Measurements from ENCODE around the gene PPT1. TPM values are rescaled to one million over a fixed set of nuclear protein-coding genes. Genes with fewer than 3 reads are reported as not detected.
A peak's percentile ranks its signal among the peaks of the same experiment; 100 is the strongest.

Gene PPT1
- total RNA-seq, 1 experiment from 2014 or later: 57.8 TPM

GRCh38 chr1:40140211-40140973 lies 43.3 kb upstream of the PPT1 start:
- intact Hi-C loops (cut with micrococcal nuclease; ENCODE audit: unreplicated experiment): loop anchor here (2.0 to 5.0 kb wide), 2 partner anchors 33 to 56 kb away; no protein-coding TSS in a partner anchor
- Mint-ChIP-seq H3K27ac (ENCODE audit: unreplicated experiment) (peak overlapping the region; percentile 83), H3K4me3 (ENCODE audit: low read depth, unreplicated experiment) (peak overlapping the region; percentile 51), H3K27me3 (ENCODE audit: unreplicated experiment) (peaks cover 14% of the 10 kb centered on the region), H3K36me3 (ENCODE audit: insufficient read depth, unreplicated experiment) (no peaks in the 10 kb centered on the region), H3K4me1 (ENCODE audit: low read depth, unreplicated experiment) (peaks cover 39% of the 10 kb centered on the region), H3K9me3 (ENCODE audit: low read depth, unreplicated experiment) (no peaks in the 10 kb centered on the region)
- no TSS peak for BruUV-seq (replicated peaks)
- peak; percentile 51 for DNase-seq
- CTCF ChIA-PET: interaction anchor here (0.7 to 1.4 kb wide), 10 partner anchors 12 to 204 kb away, joined by 3 to 11 read pairs (median 3); no protein-coding TSS in a partner anchor
- TF ChIP-seq CTCF (IDR thresholded peaks at IDR 0.05; ENCODE audit: unreplicated experiment): no peak

GRCh38 chr1:40133839-40134238 lies 36.8 kb upstream of the PPT1 start:
- DNase-seq: no peak
- Mint-ChIP-seq H3K27me3 (ENCODE audit: unreplicated experiment) (no peaks in the 10 kb centered on the region), H3K4me3 (ENCODE audit: low read depth, unreplicated experiment) (no peak overlapping the region), H3K27ac (ENCODE audit: unreplicated experiment) (no peak overlapping the region), H3K9me3 (ENCODE audit: low read depth, unreplicated experiment) (no peaks in the 10 kb centered on the region), H3K36me3 (ENCODE audit: insufficient read depth, unreplicated experiment) (peaks cover 5% of the 10 kb centered on the region), H3K4me1 (ENCODE audit: low read depth, unreplicated experiment) (peaks cover 17% of the 10 kb centered on the region)
- TF ChIP-seq CTCF (IDR thresholded peaks at IDR 0.05; ENCODE audit: unreplicated experiment): no peak
- CTCF ChIA-PET: no interaction called here
- intact Hi-C loops (cut with micrococcal nuclease; ENCODE audit: unreplicated experiment): no loop called here
- BruUV-seq (replicated peaks): no TSS peak

GRCh38 chr1:40133312-40133665 lies 36.2 kb upstream of the PPT1 start:
- Mint-ChIP-seq H3K27ac (ENCODE audit: unreplicated experiment) (no peak overlapping the region), H3K27me3 (ENCODE audit: unreplicated experiment) (no peaks in the 10 kb centered on the region), H3K4me3 (ENCODE audit: low read depth, unreplicated experiment) (no peak overlapping the region), H3K4me1 (ENCODE audit: low read depth, unreplicated experiment) (peaks cover 17% of the 10 kb centered on the region), H3K36me3 (ENCODE audit: insufficient read depth, unreplicated experiment) (peaks cover 5% of the 10 kb centered on the region), H3K9me3 (ENCODE audit: low read depth, unreplicated experiment) (no peaks in the 10 kb centered on the region)
- CTCF ChIA-PET: interaction anchor here (0.7 kb wide), 2 partner anchors 190 to 292 kb away, joined by 3 to 4 read pairs; no protein-coding TSS in a partner anchor
- no peak for TF ChIP-seq CTCF (IDR thresholded peaks at IDR 0.05; ENCODE audit: unreplicated experiment)
- intact Hi-C loops (cut with micrococcal nuclease; ENCODE audit: unreplicated experiment): no loop called here
- no peak for DNase-seq
- no TSS peak for BruUV-seq (replicated peaks)

- CTCF ChIA-PET: interaction anchor here (0.7 kb wide), 2 partner anchors 190 to 293 kb away, joined by 3 to 4 read pairs; no protein-coding TSS in a partner anchor
- DNase-seq: no peak
- Mint-ChIP-seq H3K36me3 (ENCODE audit: insufficient read depth, unreplicated experiment) (peaks cover 5% of the 10 kb centered on the region), H3K27me3 (ENCODE audit: unreplicated experiment) (no peaks in the 10 kb centered on the region), H3K27ac (ENCODE audit: unreplicated experiment) (no peak overlapping the region), H3K9me3 (ENCODE audit: low read depth, unreplicated experiment) (no peaks in the 10 kb centered on the region), H3K4me3 (ENCODE audit: low read depth, unreplicated experiment) (no peak overlapping the region), H3K4me1 (ENCODE audit: low read depth, unreplicated experiment) (peaks cover 17% of the 10 kb centered on the region)
- BruUV-seq (replicated peaks): no TSS peak
- intact Hi-C loops (cut with micrococcal nuclease; ENCODE audit: unreplicated experiment): no loop called here
- TF ChIP-seq CTCF (IDR thresholded peaks at IDR 0.05; ENCODE audit: unreplicated experiment): no peak
Measured at GRCh38 chr1:40132383-40133311, 35.6 kb upstream of the PPT1 start.
